Nephron progenitor cell (in vitro differentiated cells): ENCODE measurements around the gene OAS1.

Experiments
- DNase-seq: peaks from one replicate; pipeline ENCODE4 v3.0.0; 2021
- H3K27ac Mint-ChIP-seq: 2 replicates; pipeline ENCODE4 v1.8.0; 2021; ENCODE audit warnings: mild to moderate bottlenecking, moderate library complexity, mixed read lengths
- H3K27me3 Mint-ChIP-seq: 2 replicates; pipeline ENCODE4 v1.8.0; 2021; ENCODE audit warnings: mild to moderate bottlenecking, low read depth, mixed read lengths; ENCODE audit not compliant: poor library complexity
- H3K36me3 Mint-ChIP-seq: 2 replicates; pipeline ENCODE4 v1.8.0; 2021; ENCODE audit warnings: low read depth, mixed read lengths
- H3K4me1 Mint-ChIP-seq: 2 replicates; pipeline ENCODE4 v1.8.0; 2021; ENCODE audit warnings: mixed read lengths
- H3K4me3 Mint-ChIP-seq: 2 replicates; pipeline ENCODE4 v1.8.0; 2021; ENCODE audit warnings: mild to moderate bottlenecking, moderate library complexity, mixed read lengths
- H3K9me3 Mint-ChIP-seq: 2 replicates; pipeline ENCODE4 v1.8.0; 2021; ENCODE audit warnings: mild to moderate bottlenecking, moderate library complexity, mixed read lengths
- TF ChIP-seq, protein P1 (sequence below): fragments of 200-600 bp; sonication (generic); IDR thresholded peaks from 2 replicates; pipeline ENCODE4 v1.5.0; 2021; ENCODE audit warnings: antibody characterized with exemption

The OAS1 gene

DNA sequence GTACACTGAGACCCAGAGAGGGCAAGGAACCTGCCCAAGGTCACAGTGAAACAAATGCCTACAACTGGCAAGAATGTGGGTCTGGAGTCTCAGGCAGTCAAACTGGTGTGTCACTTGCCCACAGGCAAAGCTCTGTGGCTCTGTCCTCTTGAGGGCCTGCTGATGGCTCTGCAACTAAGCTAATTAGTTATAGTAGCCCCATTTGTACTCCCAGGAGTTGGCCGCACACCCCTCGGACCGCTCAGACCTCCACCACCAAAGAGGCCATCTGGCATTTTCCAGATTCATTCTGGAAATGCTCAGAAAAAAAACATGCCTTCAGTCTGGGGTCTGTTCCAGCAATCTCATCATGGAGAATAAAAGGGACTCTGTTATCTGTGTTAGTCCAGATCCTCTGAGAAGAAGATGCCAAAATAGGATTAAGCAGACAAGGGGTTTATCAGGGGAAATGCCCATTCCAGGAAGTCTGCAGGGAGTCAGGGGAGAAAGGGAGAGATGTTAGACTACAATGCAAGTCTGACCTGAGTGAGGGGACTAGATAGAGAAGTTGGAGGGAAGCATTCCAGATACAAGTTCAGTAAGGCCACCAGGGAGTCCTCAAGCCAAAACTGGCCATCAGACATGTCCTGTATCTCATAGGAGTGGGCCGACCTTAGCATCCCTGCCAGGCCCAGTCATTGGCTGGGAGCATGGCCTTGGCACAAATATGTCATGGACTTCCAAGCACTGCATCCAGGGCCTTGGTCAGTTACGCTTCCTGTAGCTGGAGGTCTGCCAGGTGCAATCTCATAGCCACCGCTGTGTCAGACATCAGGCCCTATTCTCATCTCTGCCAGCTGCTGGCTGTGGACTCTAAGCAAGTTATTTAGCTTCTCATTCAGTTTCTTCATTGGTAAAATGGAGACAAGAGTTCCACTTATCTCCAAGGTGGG is 15.4 kb upstream of the OAS1 start:
- H3K27me3 Mint-ChIP-seq: peaks cover 29% of the 10 kb centered on the region
- H3K4me1 Mint-ChIP-seq: no peaks in the 10 kb centered on the region
- DNase-seq: no peak
- H3K27ac Mint-ChIP-seq: no peak overlapping the region
- no peaks in the 10 kb centered on the region for H3K36me3 Mint-ChIP-seq
- H3K4me3 Mint-ChIP-seq: no peak overlapping the region
- H3K9me3 Mint-ChIP-seq: peaks cover under 1% of the 10 kb centered on the region
- TF ChIP-seq, protein P1, sequence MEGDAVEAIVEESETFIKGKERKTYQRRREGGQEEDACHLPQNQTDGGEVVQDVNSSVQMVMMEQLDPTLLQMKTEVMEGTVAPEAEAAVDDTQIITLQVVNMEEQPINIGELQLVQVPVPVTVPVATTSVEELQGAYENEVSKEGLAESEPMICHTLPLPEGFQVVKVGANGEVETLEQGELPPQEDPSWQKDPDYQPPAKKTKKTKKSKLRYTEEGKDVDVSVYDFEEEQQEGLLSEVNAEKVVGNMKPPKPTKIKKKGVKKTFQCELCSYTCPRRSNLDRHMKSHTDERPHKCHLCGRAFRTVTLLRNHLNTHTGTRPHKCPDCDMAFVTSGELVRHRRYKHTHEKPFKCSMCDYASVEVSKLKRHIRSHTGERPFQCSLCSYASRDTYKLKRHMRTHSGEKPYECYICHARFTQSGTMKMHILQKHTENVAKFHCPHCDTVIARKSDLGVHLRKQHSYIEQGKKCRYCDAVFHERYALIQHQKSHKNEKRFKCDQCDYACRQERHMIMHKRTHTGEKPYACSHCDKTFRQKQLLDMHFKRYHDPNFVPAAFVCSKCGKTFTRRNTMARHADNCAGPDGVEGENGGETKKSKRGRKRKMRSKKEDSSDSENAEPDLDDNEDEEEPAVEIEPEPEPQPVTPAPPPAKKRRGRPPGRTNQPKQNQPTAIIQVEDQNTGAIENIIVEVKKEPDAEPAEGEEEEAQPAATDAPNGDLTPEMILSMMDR: no peak

DNA sequence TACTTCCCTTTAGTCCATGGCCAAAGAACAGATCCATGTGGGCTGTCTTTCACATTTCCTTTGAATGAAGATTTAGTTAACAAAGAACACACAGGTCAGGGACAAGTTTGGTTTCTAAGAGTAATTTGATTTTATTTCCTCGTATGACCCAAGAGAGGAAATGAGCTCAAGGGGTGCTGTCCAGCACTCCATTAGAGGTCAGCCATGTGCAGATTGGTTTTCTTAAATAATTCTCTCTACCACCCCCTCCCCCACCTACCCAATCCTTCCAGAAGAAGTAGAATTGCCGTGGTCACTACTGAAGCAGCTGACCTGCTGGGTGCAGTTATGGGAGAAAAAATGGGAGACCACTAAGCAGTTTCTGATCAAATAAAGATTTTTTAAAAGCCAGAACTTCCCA is 13.9 kb upstream of the OAS1 start:
- H3K27me3 Mint-ChIP-seq: peaks cover 44% of the 10 kb centered on the region
- TF ChIP-seq, protein P1: no peak
- no peaks in the 10 kb centered on the region for H3K9me3 Mint-ChIP-seq
- no peak for DNase-seq
- H3K4me1 Mint-ChIP-seq: no peaks in the 10 kb centered on the region
- H3K27ac Mint-ChIP-seq: no peak overlapping the region
- H3K4me3 Mint-ChIP-seq: no peak overlapping the region
- no peaks in the 10 kb centered on the region for H3K36me3 Mint-ChIP-seq

DNA sequence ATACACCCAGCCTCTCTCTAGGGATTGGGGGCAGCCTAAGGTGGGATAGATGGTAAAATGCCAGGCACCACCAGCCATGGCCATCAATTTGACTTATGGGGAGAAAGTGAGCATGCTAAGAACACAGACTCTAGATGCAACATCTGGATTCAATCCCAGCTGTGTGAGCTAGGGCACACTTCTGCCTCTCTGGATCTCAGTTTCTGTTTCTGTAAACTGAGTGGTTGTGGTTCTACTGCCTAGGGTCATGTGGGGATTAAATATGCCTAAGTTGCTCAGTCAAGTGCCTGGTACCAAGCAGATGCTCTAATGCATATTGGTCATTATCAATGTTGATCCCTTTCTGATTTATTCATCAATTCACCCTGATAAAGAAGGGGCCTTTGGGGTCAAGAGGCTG is 12.6 kb upstream of the OAS1 start:
- Mint-ChIP-seq H3K27me3 (peaks cover 56% of the 10 kb centered on the region), H3K4me1 (no peaks in the 10 kb centered on the region), H3K9me3 (no peaks in the 10 kb centered on the region), H3K36me3 (no peaks in the 10 kb centered on the region), H3K27ac (no peak overlapping the region), H3K4me3 (no peak overlapping the region)
- TF ChIP-seq, protein P1: no peak
- DNase-seq: no peak

DNA sequence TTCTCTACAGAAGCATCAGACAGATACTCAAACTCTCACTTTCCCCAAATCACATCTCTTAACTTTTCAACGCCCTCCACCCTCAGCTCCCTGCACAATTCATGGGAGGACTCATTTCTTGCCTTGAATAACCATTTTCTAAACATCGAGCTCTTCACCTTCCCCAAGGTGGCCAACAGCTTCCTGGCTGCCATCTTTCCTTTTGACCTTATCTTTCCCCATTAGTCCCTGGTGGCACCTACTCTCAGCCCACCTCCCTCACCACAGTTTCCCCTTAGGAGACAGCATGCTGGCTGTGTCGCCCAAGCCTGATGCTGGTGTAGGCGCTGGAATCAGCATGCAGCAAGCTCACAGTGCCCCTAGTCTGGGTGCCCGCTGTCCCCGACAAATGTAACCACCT is 8.4 kb upstream of the OAS1 start:
- TF ChIP-seq, protein P1: no peak
- no peaks in the 10 kb centered on the region for H3K36me3 Mint-ChIP-seq
- H3K4me3 Mint-ChIP-seq: no peak overlapping the region
- H3K4me1 Mint-ChIP-seq: no peaks in the 10 kb centered on the region
- no peak for DNase-seq
- peaks cover 49% of the 10 kb centered on the region for H3K27me3 Mint-ChIP-seq
- peaks cover 7% of the 10 kb centered on the region for H3K9me3 Mint-ChIP-seq
- no peak overlapping the region for H3K27ac Mint-ChIP-seq

DNA sequence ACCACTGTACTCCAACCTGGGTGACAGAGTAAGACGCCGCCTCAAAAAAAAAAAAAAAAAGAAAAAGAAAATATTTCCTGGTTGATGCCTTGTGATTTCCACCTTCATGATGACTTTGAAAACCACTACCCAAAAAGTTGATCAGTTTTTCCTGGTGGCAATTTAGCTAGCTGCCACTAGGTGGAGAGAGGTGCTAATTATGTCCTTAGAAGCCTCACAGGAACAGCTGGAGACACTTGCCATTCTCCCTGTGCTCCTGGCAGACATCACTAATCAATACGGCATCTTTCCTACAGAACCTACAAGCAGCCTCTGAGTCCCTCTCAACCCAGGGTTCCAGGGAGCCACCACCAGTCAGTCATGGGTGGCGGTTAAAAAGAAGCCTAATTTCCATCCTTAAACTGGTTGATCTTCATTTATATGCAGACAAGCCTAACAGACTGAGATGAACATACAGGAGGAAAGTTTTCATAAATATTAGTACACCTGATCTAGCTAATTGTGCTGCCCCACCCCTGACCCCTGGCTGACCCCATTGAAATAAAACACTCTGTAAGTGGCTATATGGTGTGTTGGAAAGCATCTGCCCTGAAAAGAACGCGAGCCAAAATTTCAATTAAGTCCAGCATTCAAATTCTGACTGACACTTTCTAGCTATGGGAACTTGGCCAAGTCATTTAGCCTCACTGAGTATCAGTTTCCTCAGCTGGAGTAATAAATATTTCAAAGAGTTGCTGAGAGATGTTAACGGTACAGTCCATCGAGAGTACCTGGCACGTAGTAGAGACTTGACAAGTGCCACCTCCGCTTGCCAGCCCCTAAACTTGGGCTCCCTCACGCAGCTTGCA is 6.2 kb upstream of the OAS1 start:
- TF ChIP-seq, protein P1: peak; percentile 41
- Mint-ChIP-seq H3K4me1 (no peaks in the 10 kb centered on the region), H3K36me3 (no peaks in the 10 kb centered on the region), H3K9me3 (peaks cover 19% of the 10 kb centered on the region), H3K27ac (no peak overlapping the region), H3K27me3 (peaks cover 48% of the 10 kb centered on the region), H3K4me3 (no peak overlapping the region)
- DNase-seq: no peak
